NT2/D1 (cell line): ENCODE results near the gene CELSR2.

Experiments
- DNase-seq: peaks from one replicate; pipeline ENCODE4 v3.0.0-alpha.2; 2011; ENCODE audit warnings: low read depth, low spot score
- H3K27me3 ChIP-seq: 2 replicates; pipeline ENCODE4 v1.6.0; 2011; ENCODE audit warnings: mild to moderate bottlenecking; ENCODE audit not compliant: insufficient read length, insufficient read depth
- H3K36me3 ChIP-seq: 2 replicates; pipeline ENCODE4 v1.6.1; 2011; ENCODE audit warnings: mild to moderate bottlenecking, low read length, mixed read lengths; ENCODE audit not compliant: insufficient read depth, insufficient read length
- H3K4me1 ChIP-seq: 2 replicates; pipeline ENCODE4 v1.5.1; 2011; ENCODE audit not compliant: insufficient read depth, insufficient read length
- H3K4me3 ChIP-seq: 2 replicates; pipeline ENCODE4 v1.5.1; 2011; ENCODE audit warnings: low read depth; ENCODE audit not compliant: insufficient read length
- H3K9ac ChIP-seq: 2 replicates; pipeline ENCODE4 v1.6.0; 2011; ENCODE audit warnings: low read depth; ENCODE audit not compliant: insufficient read length
- H3K9me3 ChIP-seq: 2 replicates; pipeline ENCODE4 v1.5.1; 2011; ENCODE audit warnings: mild to moderate bottlenecking, low read length; ENCODE audit not compliant: insufficient read depth
- SUZ12 ChIP-seq: IDR thresholded peaks from 2 replicates; pipeline ENCODE4 v1.6.1; 2011; ENCODE audit not compliant: insufficient read length, insufficient read depth; ENCODE audit errors: extremely low read depth
- YY1 ChIP-seq: IDR thresholded peaks from 2 replicates; pipeline ENCODE4 v1.6.1; 2011; ENCODE audit not compliant: insufficient read length, insufficient read depth
- ZNF274 ChIP-seq: IDR thresholded peaks from 2 replicates; pipeline ENCODE4 v1.6.1; 2011; ENCODE audit warnings: mild to moderate bottlenecking, low read depth, low read length

CELSR2 gene

GRCh38 chr1:109259674-109260557 is 10.6 kb downstream of the CELSR2 start:
- no peak for TF ChIP-seq SUZ12
- H3K36me3 ChIP-seq: peaks cover 56% of the 10 kb centered on the region
- no peak for DNase-seq
- no peaks in the 10 kb centered on the region for H3K27me3 ChIP-seq
- peaks cover 40% of the 10 kb centered on the region for H3K4me1 ChIP-seq
- H3K4me3 ChIP-seq: no peak overlapping the region
- no peaks in the 10 kb centered on the region for H3K9me3 ChIP-seq
- peak overlapping the region; percentile 46 for H3K9ac ChIP-seq

- peaks cover 67% of the 10 kb centered on the region for H3K36me3 ChIP-seq
Observed at GRCh38 chr1:109261006-109261405, 11.7 kb downstream of the CELSR2 start.

GRCh38 chr1:109261578-109261977 is 12.2 kb downstream of the CELSR2 start:
- no peak for DNase-seq
- H3K36me3 ChIP-seq: peaks cover 70% of the 10 kb centered on the region
- H3K9me3 ChIP-seq: no peaks in the 10 kb centered on the region
- H3K4me3 ChIP-seq: no peak overlapping the region
- H3K9ac ChIP-seq: no peak overlapping the region
- TF ChIP-seq YY1 (no peak), ZNF274 (no peak), SUZ12 (no peak)
- H3K27me3 ChIP-seq: no peaks in the 10 kb centered on the region
- H3K4me1 ChIP-seq: peaks cover 34% of the 10 kb centered on the region

More at GRCh38 chr1:109261006-109261405, 11.7 kb downstream of the CELSR2 start:
- Histone ChIP-seq H3K4me3 (no peak overlapping the region), H3K9ac (no peak overlapping the region), H3K27me3 (no peaks in the 10 kb centered on the region), H3K4me1 (peaks cover 34% of the 10 kb centered on the region), H3K9me3 (no peaks in the 10 kb centered on the region)
- TF ChIP-seq ZNF274 (no peak), YY1 (no peak), SUZ12 (no peak)
- DNase-seq: no peak

- TF ChIP-seq ZNF274 (no peak), YY1 (no peak), SUZ12 (no peak)
- H3K4me1 ChIP-seq: peaks cover 35% of the 10 kb centered on the region
- H3K4me3 ChIP-seq: no peak overlapping the region
- H3K27me3 ChIP-seq: no peaks in the 10 kb centered on the region
- peak overlapping the region; percentile 36 for H3K9ac ChIP-seq
- H3K9me3 ChIP-seq: no peaks in the 10 kb centered on the region
- DNase-seq: no peak
- peaks cover 77% of the 10 kb centered on the region for H3K36me3 ChIP-seq
Observed at GRCh38 chr1:109262231-109263055, 13.1 kb downstream of the CELSR2 start.

GRCh38 chr1:109263234-109263596 is 13.9 kb downstream of the CELSR2 start:
- H3K4me3 ChIP-seq: no peak overlapping the region
- peaks cover 31% of the 10 kb centered on the region for H3K4me1 ChIP-seq
- H3K27me3 ChIP-seq: no peaks in the 10 kb centered on the region
- TF ChIP-seq SUZ12: no peak
- H3K9me3 ChIP-seq: no peaks in the 10 kb centered on the region; the same call in 1 of the 2 replicates
- H3K9ac ChIP-seq: no peak overlapping the region
- no peak for DNase-seq
- H3K36me3 ChIP-seq: peaks cover 82% of the 10 kb centered on the region

GRCh38 chr1:109263597-109264378 is 14.4 kb downstream of the CELSR2 start:
- Histone ChIP-seq H3K27me3 (no peaks in the 10 kb centered on the region), H3K4me1 (peaks cover 26% of the 10 kb centered on the region), H3K36me3 (peaks cover 82% of the 10 kb centered on the region), H3K9ac (no peak overlapping the region), H3K9me3 (no peaks in the 10 kb centered on the region; the same call in 1 of the 2 replicates), H3K4me3 (no peak overlapping the region)
- DNase-seq: peak; percentile 77
- TF ChIP-seq SUZ12 (no peak), ZNF274 (no peak), YY1 (no peak)

- H3K36me3 ChIP-seq: peaks cover 82% of the 10 kb centered on the region
- H3K9ac ChIP-seq: no peak overlapping the region
- H3K27me3 ChIP-seq: no peaks in the 10 kb centered on the region
- H3K4me3 ChIP-seq: no peak overlapping the region
- H3K4me1 ChIP-seq: peaks cover 21% of the 10 kb centered on the region
- TF ChIP-seq YY1: no peak
- no peak for TF ChIP-seq ZNF274
- no peak for TF ChIP-seq SUZ12
- H3K9me3 ChIP-seq: no peaks in the 10 kb centered on the region; the same call in 1 of the 2 replicates
- no peak for DNase-seq
Observed at GRCh38 chr1:109264379-109264755, 15.0 kb downstream of the CELSR2 start.
